Measurements from ENCODE around the gene FLYWCH2.

DNA sequence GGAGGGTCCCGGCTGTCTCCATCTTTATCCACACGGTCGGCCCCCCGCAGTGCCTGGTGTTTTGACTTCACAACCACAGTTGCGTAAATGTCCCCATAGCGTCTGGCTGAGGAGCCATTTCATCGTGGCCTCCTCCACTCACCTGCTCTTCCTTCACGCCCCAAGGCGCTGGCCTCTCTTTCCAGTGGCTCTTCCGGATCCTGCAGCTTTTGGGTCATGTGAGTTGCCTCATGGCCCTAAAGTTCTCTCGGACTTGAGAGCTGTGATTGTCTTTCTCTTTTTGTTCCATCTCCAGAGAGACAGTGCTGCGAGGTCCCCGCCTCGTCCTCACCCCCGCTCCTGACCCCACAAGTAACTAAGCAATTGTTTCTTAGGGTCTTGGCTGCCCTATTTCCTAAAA, 51.4 kb downstream of the FLYWCH2 start:
- TF ChIP-seq, protein P1, sequence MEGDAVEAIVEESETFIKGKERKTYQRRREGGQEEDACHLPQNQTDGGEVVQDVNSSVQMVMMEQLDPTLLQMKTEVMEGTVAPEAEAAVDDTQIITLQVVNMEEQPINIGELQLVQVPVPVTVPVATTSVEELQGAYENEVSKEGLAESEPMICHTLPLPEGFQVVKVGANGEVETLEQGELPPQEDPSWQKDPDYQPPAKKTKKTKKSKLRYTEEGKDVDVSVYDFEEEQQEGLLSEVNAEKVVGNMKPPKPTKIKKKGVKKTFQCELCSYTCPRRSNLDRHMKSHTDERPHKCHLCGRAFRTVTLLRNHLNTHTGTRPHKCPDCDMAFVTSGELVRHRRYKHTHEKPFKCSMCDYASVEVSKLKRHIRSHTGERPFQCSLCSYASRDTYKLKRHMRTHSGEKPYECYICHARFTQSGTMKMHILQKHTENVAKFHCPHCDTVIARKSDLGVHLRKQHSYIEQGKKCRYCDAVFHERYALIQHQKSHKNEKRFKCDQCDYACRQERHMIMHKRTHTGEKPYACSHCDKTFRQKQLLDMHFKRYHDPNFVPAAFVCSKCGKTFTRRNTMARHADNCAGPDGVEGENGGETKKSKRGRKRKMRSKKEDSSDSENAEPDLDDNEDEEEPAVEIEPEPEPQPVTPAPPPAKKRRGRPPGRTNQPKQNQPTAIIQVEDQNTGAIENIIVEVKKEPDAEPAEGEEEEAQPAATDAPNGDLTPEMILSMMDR (IDR thresholded peaks at IDR 0.05), result no peak
- no peak for TF ChIP-seq POLR2A (IDR thresholded peaks at IDR 0.05)

Data from prostate gland (tissue), 2 donors.